Kidney (tissue), 14 donors: ENCODE data around the gene DPYSL3. TPM values are rescaled to one million over a fixed set of nuclear protein-coding genes. Genes with fewer than 3 reads are reported as not detected.

Source experiments
- DNase-seq, 5 donors: peaks; one replicate each; pipeline ENCODE4 v3.0.0-alpha.2; 2013 to 2020
- FAIRE-seq: peaks from 2 replicates; lab custom pipeline; 2012; peaks lifted over from hg19 to GRCh38; lab: Jason Lieb, UNC
- H3K27ac ChIP-seq, 2 donors: one replicate each; pipeline ENCODE4 v1.7.0; 2013; ENCODE audit warnings: low read depth in 2 of 2, low read length in 2 of 2, inconsistent platforms in 1 of 2
- H3K27me3 ChIP-seq: one replicate; pipeline ENCODE4 v1.7.1; 2013; ENCODE audit warnings: low read length, inconsistent platforms; ENCODE audit not compliant: control insufficient read depth, insufficient read depth
- H3K36me3 ChIP-seq, 3 donors: one replicate each; pipeline versions ENCODE4 v1.7.0 to v1.7.1; 2013; ENCODE audit warnings: low read length in 3 of 3, control low read depth in 1 of 3, inconsistent platforms in 1 of 3; ENCODE audit not compliant: insufficient read depth in 3 of 3, control insufficient read depth in 2 of 3
- H3K4me1 ChIP-seq, 3 donors: one replicate each; pipeline versions ENCODE4 v1.7.0 to v1.7.1; 2013; ENCODE audit warnings: low read length in 3 of 3, inconsistent platforms in 1 of 3, low read depth in 1 of 3; ENCODE audit not compliant: control insufficient read depth in 2 of 3, insufficient read depth in 2 of 3
- H3K4me3 ChIP-seq, 3 donors: one replicate each; pipeline versions ENCODE4 v1.7.0 to v1.8.1; 2013; ENCODE audit warnings: low read length in 3 of 3, control low read depth in 1 of 3, inconsistent platforms in 1 of 3
- H3K9ac ChIP-seq, 3 donors: one replicate each; pipeline versions ENCODE4 v1.7.0 to v1.7.1; 2013; ENCODE audit warnings: low read length in 3 of 3, control low read depth in 1 of 3, inconsistent platforms in 1 of 3
- H3K9me3 ChIP-seq, 3 donors: one replicate each; pipeline versions ENCODE4 v1.7.0 to v1.7.1; 2013; ENCODE audit warnings: low read length in 3 of 3, control low read depth in 1 of 3, inconsistent platforms in 1 of 3; ENCODE audit not compliant: control insufficient read depth in 2 of 3, insufficient read depth in 1 of 3
- CTCF ChIP-seq: IDR thresholded peaks from 3 replicates; pipeline ENCODE4 v1.5.1; 2012; ENCODE audit warnings: mild to moderate bottlenecking, moderate library complexity, borderline replicate concordance; ENCODE audit not compliant: insufficient read depth; ENCODE audit errors: extremely low read depth
- intact Hi-C: fragments of 100-400 bp; cut with DNase I; formaldehyde crosslinking; loops from one replicate; pipeline ENCODE4 v1.11.1; 2022
- polyA plus RNA-seq: library from polyadenylated mRNA; stranded (reverse); fragments of 350-450 nt; fragmentation: Illumina TruSeq; extraction: RNeasy Lipid Tissue Mini Kit (QIAGEN cat#74804); gene quantifications from one replicate; pipeline ENCODE4 v1.2.3, GENCODE V29; 2014; ENCODE audit warnings: low read depth, low replicate concordance; ENCODE audit not compliant: insufficient read depth
- total RNA-seq: library from RNA; stranded (reverse); fragmentation: NEBNext Ultra II Directional; extraction: Animal tissue kit (Norgen Biotek cat#: 25700); gene quantifications from one replicate; pipeline ENCODE4 v1.2.1, GENCODE V29; 2021
- donor health status: control.
- donor health status: control.
- donor health status: control.
- donor health status: control.
- donor health status: control.
- donor health status: DM: yes; HTN: yes; CAD: no.
- donor health status: Normal renal cell carcinoma (clear cell type).

DPYSL3 gene
- total and polyA plus RNA-seq, 2 donors from 2014 or later, result 7.1 to 19.1 TPM

GRCh38 chr5:147483188-147483790 lies 26.6 kb downstream of the DPYSL3 start:
- no peak for DNase-seq
- H3K27me3 ChIP-seq, result no peaks in the 10 kb centered on the region
- H3K27ac ChIP-seq, result no peak overlapping the region
- H3K4me3 ChIP-seq, result no peak overlapping the region
- H3K36me3 ChIP-seq, result no peaks in the 10 kb centered on the region
- H3K9me3 ChIP-seq, result no peaks in the 10 kb centered on the region
- no peaks in the 10 kb centered on the region for H3K4me1 ChIP-seq
- no peak for FAIRE-seq
- no peak for TF ChIP-seq CTCF
- H3K9ac ChIP-seq, result no peak overlapping the region
- intact Hi-C loops, result no loop called here

- Histone ChIP-seq H3K4me3 (no peak overlapping the region), H3K36me3 (no peaks in the 10 kb centered on the region), H3K4me1 (no peaks in the 10 kb centered on the region), H3K27ac (no peak overlapping the region), H3K9ac (no peak overlapping the region), H3K9me3 (no peaks in the 10 kb centered on the region), H3K27me3 (no peaks in the 10 kb centered on the region)
- FAIRE-seq (no peak), DNase-seq (no peak)
- no peak for TF ChIP-seq CTCF
- intact Hi-C loops, result no loop called here
These were observed 27.1 kb downstream of the DPYSL3 start for GRCh38 chr5:147482706-147483180.

GRCh38 chr5:147481874-147482705 lies 27.8 kb downstream of the DPYSL3 start:
- H3K4me3 ChIP-seq, result no peak overlapping the region
- no peak for DNase-seq
- H3K9me3 ChIP-seq, result no peaks in the 10 kb centered on the region
- FAIRE-seq, result no peak
- no peaks in the 10 kb centered on the region for H3K27me3 ChIP-seq
- H3K4me1 ChIP-seq, result no peaks in the 10 kb centered on the region
- no peak overlapping the region for H3K27ac ChIP-seq
- intact Hi-C loops, result no loop called here
- no peak for TF ChIP-seq CTCF
- H3K9ac ChIP-seq, result no peak overlapping the region
- H3K36me3 ChIP-seq, result no peaks in the 10 kb centered on the region
